Coronary artery (tissue), 2 donors: ENCODE results near the gene MAP3K4.

Experiments
- DNase-seq: peaks from one replicate; pipeline ENCODE4 v3.0.0-alpha.2; 2017; ENCODE audit warnings: low spot score
- H3K27ac ChIP-seq, 2 donors: fragments of 200-600 bp; sonication (generic); one replicate each; pipeline ENCODE4 v1.5.1; 2016 to 2019
- H3K4me3 ChIP-seq: fragments of 200-600 bp; sonication (generic); 2 replicates; pipeline ENCODE4 v1.5.1; 2016; ENCODE audit warnings: mild to moderate bottlenecking, moderate library complexity
- CTCF ChIP-seq: fragments of 200-600 bp; sonication (generic); IDR thresholded peaks from one replicate; pipeline ENCODE4 v1.5.1; 2019; ENCODE audit warnings: antibody characterized with exemption

Gene MAP3K4

GRCh38 chr6:161031721-161032495 is 40.3 kb downstream of the MAP3K4 start:
- no peak for TF ChIP-seq CTCF
- DNase-seq: no peak
- no peak overlapping the region for H3K4me3 ChIP-seq
- no peak overlapping the region for H3K27ac ChIP-seq

GRCh38 chr6:161033667-161034066 is 42.1 kb downstream of the MAP3K4 start:
- Histone ChIP-seq H3K27ac (no peak overlapping the region), H3K4me3 (no peak overlapping the region)
- DNase-seq: no peak
- no peak for TF ChIP-seq CTCF

- no peak overlapping the region for H3K27ac ChIP-seq
- no peak for DNase-seq
Measured at GRCh38 chr6:161035182-161035980, 43.8 kb downstream of the MAP3K4 start.

GRCh38 chr6:161035981-161036263 is 44.4 kb downstream of the MAP3K4 start:
- Histone ChIP-seq H3K27ac (no peak overlapping the region), H3K4me3 (no peak overlapping the region)
- no peak for DNase-seq
- TF ChIP-seq CTCF: no peak

More at GRCh38 chr6:161035182-161035980, 43.8 kb downstream of the MAP3K4 start:
- TF ChIP-seq CTCF: no peak
- no peak overlapping the region for H3K4me3 ChIP-seq

- no peak for TF ChIP-seq CTCF
- DNase-seq: no peak
- H3K4me3 ChIP-seq: no peak overlapping the region
- peak overlapping the region in 1 of 2 donors; percentile 18 for H3K27ac ChIP-seq
Measured at GRCh38 chr6:161037873-161038228, 46.3 kb downstream of the MAP3K4 start.

- no peak for DNase-seq
- Histone ChIP-seq H3K4me3 (no peak overlapping the region), H3K27ac (peak overlapping the region in 1 of 2 donors; percentile 18)
- no peak for TF ChIP-seq CTCF
Measured at GRCh38 chr6:161038229-161039031, 46.9 kb downstream of the MAP3K4 start.
